NCI-H2227 (cell line): ENCODE measurements around the gene RPS27L.

ENCODE experiments used
- DNase-seq: peaks from one replicate; lab custom pipeline; 2025; ENCODE audit not compliant: unreplicated experiment; lab: John Stamatoyannopoulos, UW

RPS27L gene

GRCh38 chr15:63157118-63157843 lies at the start of gene RPS27L:
TSS of gene RPS27L (minus strand) at chr15:63157477. CDS start at chr15:63157405, 72 bp downstream.
- DNase-seq = peak; percentile 86

GRCh38 chr15:63206079-63206478 lies 48.8 kb upstream of the RPS27L start:
- no peak for DNase-seq

- no peak for DNase-seq
Measured at GRCh38 chr15:63203451-63204090, 46.3 kb upstream of the RPS27L start.

GRCh38 chr15:63202861-63203260 lies 45.6 kb upstream of the RPS27L start:
- no peak for DNase-seq

- no peak for DNase-seq
Measured at GRCh38 chr15:63200464-63201249, 43.4 kb upstream of the RPS27L start.

GRCh38 chr15:63198371-63199250 lies 41.3 kb upstream of the RPS27L start:
- no peak for DNase-seq

- no peak for DNase-seq
Measured at GRCh38 chr15:63197626-63198025, 40.3 kb upstream of the RPS27L start.

GRCh38 chr15:63196842-63197241 lies 39.6 kb upstream of the RPS27L start:
- no peak for DNase-seq

- DNase-seq = no peak
Measured at GRCh38 chr15:63195569-63196015, 38.3 kb upstream of the RPS27L start.

GRCh38 chr15:63194880-63195568 lies 37.7 kb upstream of the RPS27L start:
- DNase-seq = no peak

- no peak for DNase-seq
Measured at GRCh38 chr15:63194302-63194701, 37.0 kb upstream of the RPS27L start.

GRCh38 chr15:63192619-63193206 lies 35.4 kb upstream of the RPS27L start:
- no peak for DNase-seq

- DNase-seq = no peak
Measured at GRCh38 chr15:63191895-63192618, 34.8 kb upstream of the RPS27L start.

GRCh38 chr15:63190769-63191649 lies 33.7 kb upstream of the RPS27L start:
- no peak for DNase-seq

GRCh38 chr15:63189941-63190768 lies 32.9 kb upstream of the RPS27L start:
- DNase-seq = no peak

- DNase-seq = peak; percentile 96
Measured at GRCh38 chr15:63188926-63189871, 31.9 kb upstream of the RPS27L start, which contains the start of gene RAB8B. TSS of gene RAB8B (plus strand) at chr15:63189606. CDS start at chr15:63189625, 19 bp downstream.
